ENCODE measurements around the gene ISL1.

DNA sequence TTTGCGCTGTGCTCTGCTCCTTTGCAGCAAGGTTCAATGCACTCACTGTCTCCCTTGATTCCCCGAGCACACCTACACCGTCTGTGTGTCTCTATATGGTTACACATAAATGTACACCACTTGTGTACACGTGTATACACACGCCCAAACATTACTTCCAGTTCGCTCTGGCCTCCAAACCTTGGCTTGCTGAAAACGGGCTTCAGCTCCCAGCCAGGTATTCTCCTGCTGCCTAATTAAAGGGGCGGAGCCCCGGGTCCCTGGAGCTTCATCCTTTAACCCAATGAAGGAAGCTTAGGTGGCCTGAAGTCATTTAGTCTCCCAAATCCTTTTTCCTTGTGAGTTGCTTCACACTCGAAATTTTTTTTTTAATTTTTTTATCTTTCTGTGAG is 4.6 kb downstream of the ISL1 start:
- no peak for TF ChIP-seq EZH2 (conservative IDR thresholded peaks at IDR 0.05; ENCODE audit: low read depth, low read length)
- no peak for TF ChIP-seq GABPB1 (CRISPR knock-in tag; IDR thresholded peaks at IDR 0.05)
- TF ChIP-seq CCAR2 (optimal IDR thresholded peaks at IDR 0.05; ENCODE audit: low read depth, low read length): no peak
- no peak for TF ChIP-seq ZNF691 (CRISPR knock-in tag; IDR thresholded peaks at IDR 0.05; ENCODE audit: borderline replicate concordance, low read depth)
- TF ChIP-seq RBM22 (optimal IDR thresholded peaks at IDR 0.05; ENCODE audit: low read length): no peak
- TF ChIP-seq, protein P1, sequence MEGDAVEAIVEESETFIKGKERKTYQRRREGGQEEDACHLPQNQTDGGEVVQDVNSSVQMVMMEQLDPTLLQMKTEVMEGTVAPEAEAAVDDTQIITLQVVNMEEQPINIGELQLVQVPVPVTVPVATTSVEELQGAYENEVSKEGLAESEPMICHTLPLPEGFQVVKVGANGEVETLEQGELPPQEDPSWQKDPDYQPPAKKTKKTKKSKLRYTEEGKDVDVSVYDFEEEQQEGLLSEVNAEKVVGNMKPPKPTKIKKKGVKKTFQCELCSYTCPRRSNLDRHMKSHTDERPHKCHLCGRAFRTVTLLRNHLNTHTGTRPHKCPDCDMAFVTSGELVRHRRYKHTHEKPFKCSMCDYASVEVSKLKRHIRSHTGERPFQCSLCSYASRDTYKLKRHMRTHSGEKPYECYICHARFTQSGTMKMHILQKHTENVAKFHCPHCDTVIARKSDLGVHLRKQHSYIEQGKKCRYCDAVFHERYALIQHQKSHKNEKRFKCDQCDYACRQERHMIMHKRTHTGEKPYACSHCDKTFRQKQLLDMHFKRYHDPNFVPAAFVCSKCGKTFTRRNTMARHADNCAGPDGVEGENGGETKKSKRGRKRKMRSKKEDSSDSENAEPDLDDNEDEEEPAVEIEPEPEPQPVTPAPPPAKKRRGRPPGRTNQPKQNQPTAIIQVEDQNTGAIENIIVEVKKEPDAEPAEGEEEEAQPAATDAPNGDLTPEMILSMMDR (CRISPR knock-in tag; IDR thresholded peaks at IDR 0.05): no peak
- no peak for TF ChIP-seq MED8 (CRISPR knock-in tag; IDR thresholded peaks at IDR 0.05; ENCODE audit: insufficient replicate concordance)
- no peak for TF ChIP-seq SMC3 (IDR thresholded peaks at IDR 0.05; ENCODE audit: low read length)
